Endodermal cell (in vitro differentiated cells): ENCODE data around the gene CLCN4. TPM values are rescaled to one million over a fixed set of nuclear protein-coding genes. Genes with fewer than 3 reads are reported as not detected.

Experiments used
- DNase-seq: peaks from one replicate; pipeline ENCODE4 v3.0.0-alpha.2; 2017
- H3K27ac ChIP-seq: 2 replicates; pipeline ENCODE4 v1.5.1; 2013; ENCODE audit warnings: mild to moderate bottlenecking, low read depth, low read length, moderate library complexity
- H3K27me3 ChIP-seq: 2 replicates; pipeline ENCODE4 v1.6.1; 2013; ENCODE audit warnings: mild to moderate bottlenecking, low read length, moderate library complexity; ENCODE audit not compliant: insufficient read depth, control insufficient read depth, poor library complexity, severe bottlenecking
- H3K36me3 ChIP-seq: 2 replicates; pipeline ENCODE4 v1.7.0; 2013; ENCODE audit warnings: mild to moderate bottlenecking, low read length, moderate library complexity; ENCODE audit not compliant: control insufficient read depth, insufficient read depth
- H3K4me1 ChIP-seq: one replicate; pipeline ENCODE4 v1.7.0; 2013; ENCODE audit warnings: low read length; ENCODE audit not compliant: control insufficient read depth, insufficient read depth
- H3K4me3 ChIP-seq: 2 replicates; pipeline ENCODE4 v1.5.1; 2013; ENCODE audit warnings: mild to moderate bottlenecking, low read length, moderate library complexity
- H3K9ac ChIP-seq: 2 replicates; pipeline ENCODE4 v1.6.1; 2013; ENCODE audit warnings: mild to moderate bottlenecking, low read length, moderate library complexity; ENCODE audit not compliant: poor library complexity, severe bottlenecking; ENCODE audit errors: extremely low read depth
- H3K9me3 ChIP-seq: 2 replicates; pipeline ENCODE4 v1.6.1; 2013; ENCODE audit warnings: mild to moderate bottlenecking, low read length, moderate library complexity; ENCODE audit not compliant: control insufficient read depth
- H3K27ac Mint-ChIP-seq: 2 replicates; pipeline ENCODE4 v1.8.0; 2020; ENCODE audit warnings: mixed read lengths
- H3K27me3 Mint-ChIP-seq: 2 replicates; pipeline ENCODE4 v1.8.0; 2021; ENCODE audit warnings: mild to moderate bottlenecking, mixed read lengths; ENCODE audit not compliant: insufficient read depth
- H3K36me3 Mint-ChIP-seq: 2 replicates; pipeline ENCODE4 v1.8.0; 2020; ENCODE audit warnings: low read depth, mixed read lengths
- H3K4me1 Mint-ChIP-seq: 2 replicates; pipeline ENCODE4 v1.8.0; 2020; ENCODE audit warnings: mixed read lengths
- H3K4me3 Mint-ChIP-seq: 2 replicates; pipeline ENCODE4 v1.8.0; 2020; ENCODE audit warnings: mild to moderate bottlenecking, moderate library complexity, mixed read lengths
- H3K9me3 Mint-ChIP-seq: 2 replicates; pipeline ENCODE4 v1.8.0; 2020; ENCODE audit warnings: mild to moderate bottlenecking, mixed read lengths
- CTCF ChIP-seq: fragments of 200-600 bp; sonication (generic); conservative IDR thresholded peaks from 2 replicates; pipeline ENCODE4 v1.5.0; 2021; ENCODE audit warnings: antibody characterized with exemption, mild to moderate bottlenecking
- WGBS, 2 experiments: methylation state at CpG; one replicate each; pipeline versions ENCODE4 v1.1.5 to v1.1.7; 2013; ENCODE audit warnings: missing lambda C conversion rate in 2 of 2, mixed read lengths in 1 of 2; ENCODE audit not compliant: insufficient coverage in 1 of 2, insufficient read length in 1 of 2; 5-methylcytosine and 5-hydroxymethylcytosine counted together
- total RNA-seq, 2 donors: library from RNA; stranded (reverse); fragmentation: NEBNext Ultra II Directional in 1 of 2; extraction: Animal tissue kit (Norgen Biotek cat#: 25700) in 1 of 2; gene quantifications; 2 replicates in 1 of 2; 3 replicates in 1 of 2; pipeline ENCODE4 v1.2.1, GENCODE V29; 2021

CLCN4 gene
- total RNA-seq, 2 donors from 2014 or later = 3.7 to 4.4 TPM

GRCh38 chrX:10223781-10224180 lies 67.0 kb downstream of the CLCN4 start:
- TF ChIP-seq CTCF = no peak
- Histone ChIP-seq H3K27ac (no peak overlapping the region), H3K9ac (no peak overlapping the region), H3K4me3 (no peak overlapping the region), H3K27me3 (no peaks in the 10 kb centered on the region), H3K36me3 (no peaks in the 10 kb centered on the region), H3K4me1 (no peaks in the 10 kb centered on the region), H3K9me3 (no peaks in the 10 kb centered on the region)
- Mint-ChIP-seq H3K4me1 (no peaks in the 10 kb centered on the region), H3K9me3 (peaks cover 60% of the 10 kb centered on the region), H3K36me3 (no peaks in the 10 kb centered on the region), H3K27me3 (no peaks in the 10 kb centered on the region), H3K27ac (no peak overlapping the region), H3K4me3 (no peak overlapping the region)
- no peak for DNase-seq
- WGBS, 2 experiments = 88 to 90% methylated on average over 2 to 8 of the region's 8 CpGs

GRCh38 chrX:10230222-10230621 lies 73.4 kb downstream of the CLCN4 start:
- no peak overlapping the region for H3K27ac Mint-ChIP-seq
- H3K36me3 Mint-ChIP-seq = peaks cover 4% of the 10 kb centered on the region
- Histone ChIP-seq H3K36me3 (no peaks in the 10 kb centered on the region), H3K27me3 (no peaks in the 10 kb centered on the region), H3K4me3 (no peak overlapping the region), H3K4me1 (no peaks in the 10 kb centered on the region), H3K9me3 (no peaks in the 10 kb centered on the region), H3K27ac (no peak overlapping the region), H3K9ac (no peak overlapping the region)
- DNase-seq = no peak
- no peak overlapping the region for H3K4me3 Mint-ChIP-seq
- H3K9me3 Mint-ChIP-seq = peaks cover 51% of the 10 kb centered on the region
- H3K4me1 Mint-ChIP-seq = no peaks in the 10 kb centered on the region
- 83 to 100% methylated on average over 1 to 4 of the region's 4 CpGs for WGBS, 2 experiments
- no peak for TF ChIP-seq CTCF
- H3K27me3 Mint-ChIP-seq = no peaks in the 10 kb centered on the region

- no peak for TF ChIP-seq CTCF
- no peak overlapping the region for H3K4me3 Mint-ChIP-seq
Observed at GRCh38 chrX:10231461-10231860, 74.7 kb downstream of the CLCN4 start.

More at GRCh38 chrX:10231461-10231860, 74.7 kb downstream of the CLCN4 start:
- no peak overlapping the region for H3K9ac ChIP-seq
- Mint-ChIP-seq H3K4me1 (no peaks in the 10 kb centered on the region), H3K36me3 (peaks cover 4% of the 10 kb centered on the region), H3K9me3 (peaks cover 51% of the 10 kb centered on the region), H3K27ac (no peak overlapping the region), H3K27me3 (no peaks in the 10 kb centered on the region)
- no peaks in the 10 kb centered on the region for H3K4me1 ChIP-seq
- H3K36me3 ChIP-seq = no peaks in the 10 kb centered on the region
- H3K9me3 ChIP-seq = no peaks in the 10 kb centered on the region
- no peak overlapping the region for H3K27ac ChIP-seq
- DNase-seq = no peak
- H3K27me3 ChIP-seq = no peaks in the 10 kb centered on the region
- no peak overlapping the region for H3K4me3 ChIP-seq
- WGBS, 2 experiments = 95% methylated on average over 4 of the region's 4 CpGs
